HG03439 (cell line): Measurements from ENCODE around the gene PFKL.
"Not testable (repeated sequence)": the region's sequence is repeated elsewhere in the genome, so short reads cannot be mapped to it uniquely, and the experiment has no call there.

ENCODE experiments used
- ATAC-seq: cut with Tn5 transposase; IDR thresholded peaks from one replicate; pipeline ENCODE4 v1.9.1; 2021; ENCODE audit warnings: mild to moderate bottlenecking, moderate library complexity; ENCODE audit not compliant: unreplicated experiment

PFKL gene

DNA sequence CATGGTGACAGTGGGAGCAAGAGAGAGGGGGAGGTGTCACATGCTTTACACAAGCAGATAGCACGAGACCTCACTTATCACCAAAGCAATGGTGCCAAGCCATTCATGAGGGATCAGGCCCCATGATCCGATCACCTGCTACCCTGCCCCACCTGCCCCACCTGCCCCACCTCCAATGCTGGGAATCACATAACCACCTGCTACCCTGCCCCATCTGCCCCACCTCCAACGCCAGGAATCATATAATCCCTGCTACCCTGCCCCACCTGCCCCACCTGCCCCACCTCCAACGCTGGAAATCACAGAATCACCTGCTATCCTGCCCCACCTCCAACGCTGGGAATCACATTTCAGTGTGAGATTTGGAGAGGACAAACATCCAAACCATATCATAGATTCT is 24.8 kb upstream of the PFKL start:
- ATAC-seq: no peak

DNA sequence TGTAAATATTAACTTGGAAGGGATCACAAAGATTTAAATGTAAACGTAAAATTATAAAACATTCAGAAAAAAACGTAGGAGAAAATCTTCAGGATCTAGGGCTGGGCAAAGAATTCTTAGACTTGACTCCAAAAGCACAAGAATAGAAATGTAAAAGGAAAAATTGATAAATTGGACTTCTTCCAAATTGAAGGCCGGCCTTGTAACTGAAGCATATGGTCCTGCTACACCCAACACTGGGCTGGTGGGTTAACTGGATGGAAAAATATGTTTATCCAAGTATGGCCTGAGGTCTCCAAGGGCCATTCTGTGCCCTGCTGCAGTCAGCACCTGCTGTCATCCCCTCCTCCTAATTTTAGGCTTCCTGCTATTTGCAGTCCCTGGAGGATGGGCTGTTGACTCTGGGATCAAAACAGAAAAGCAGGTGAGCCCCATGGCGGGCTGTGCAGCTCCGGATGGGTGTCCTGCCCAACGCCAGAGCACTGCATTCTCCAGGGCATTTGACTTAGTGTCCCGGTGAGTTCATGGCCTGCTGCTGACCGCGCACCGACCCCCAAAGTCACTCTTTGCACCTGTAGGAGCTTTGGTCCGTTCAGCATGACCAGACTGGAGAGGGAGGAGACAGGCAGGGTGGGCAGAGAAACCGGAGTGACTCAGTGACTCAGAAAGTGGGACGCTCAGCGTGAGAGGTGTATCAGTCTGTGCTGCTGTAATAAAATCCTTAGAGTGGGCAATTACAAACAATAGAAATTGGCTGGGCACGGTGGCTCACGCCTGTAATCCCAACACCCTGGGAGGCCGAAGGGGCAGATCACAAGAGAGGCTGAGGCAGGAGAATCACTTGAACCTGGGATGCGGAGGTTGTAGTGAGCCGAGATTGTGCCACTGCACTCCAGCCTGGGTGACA is 20.2 kb upstream of the PFKL start:
- ATAC-seq: no peak

DNA sequence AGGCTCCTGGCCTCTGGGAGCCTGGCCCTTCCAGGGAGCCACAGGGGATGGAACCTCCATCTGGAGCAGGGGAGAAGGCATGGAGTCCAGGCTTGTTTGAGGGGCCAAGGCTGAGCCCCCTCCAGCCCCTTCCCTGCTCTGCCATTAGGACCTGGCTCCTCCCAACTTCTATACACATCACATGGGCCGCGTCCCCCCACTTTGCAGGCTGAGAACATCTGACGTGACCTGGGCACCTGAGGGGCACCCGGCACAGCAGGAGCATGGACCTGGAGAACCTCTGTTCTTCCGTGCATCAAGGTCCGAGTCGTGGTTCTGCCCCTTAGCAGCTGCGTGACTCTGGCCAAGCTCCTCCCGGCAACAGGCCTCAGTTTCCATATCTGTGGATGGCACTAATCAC is 18.1 kb upstream of the PFKL start:
- ATAC-seq: no peak

DNA sequence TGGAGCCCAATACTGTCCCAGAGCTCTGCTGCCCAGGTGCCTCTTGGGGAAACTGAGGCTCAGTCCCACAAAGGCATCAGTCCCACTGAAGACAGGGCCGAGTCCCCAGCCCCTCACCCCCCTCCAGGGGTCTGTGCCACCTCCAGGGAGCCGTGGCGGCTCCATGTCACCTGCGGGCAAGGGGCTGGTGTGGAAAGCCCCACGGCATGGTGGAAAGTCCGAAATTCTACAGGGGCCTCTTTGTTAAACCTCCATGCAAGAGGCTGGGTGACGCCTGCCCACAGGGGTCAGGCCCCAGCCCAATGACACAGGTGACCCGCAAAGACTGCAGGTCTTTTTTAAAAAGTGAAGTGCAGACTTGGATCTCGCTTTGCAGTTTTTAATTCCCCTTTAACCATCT is 17.5 kb upstream of the PFKL start:
- ATAC-seq: no peak

DNA sequence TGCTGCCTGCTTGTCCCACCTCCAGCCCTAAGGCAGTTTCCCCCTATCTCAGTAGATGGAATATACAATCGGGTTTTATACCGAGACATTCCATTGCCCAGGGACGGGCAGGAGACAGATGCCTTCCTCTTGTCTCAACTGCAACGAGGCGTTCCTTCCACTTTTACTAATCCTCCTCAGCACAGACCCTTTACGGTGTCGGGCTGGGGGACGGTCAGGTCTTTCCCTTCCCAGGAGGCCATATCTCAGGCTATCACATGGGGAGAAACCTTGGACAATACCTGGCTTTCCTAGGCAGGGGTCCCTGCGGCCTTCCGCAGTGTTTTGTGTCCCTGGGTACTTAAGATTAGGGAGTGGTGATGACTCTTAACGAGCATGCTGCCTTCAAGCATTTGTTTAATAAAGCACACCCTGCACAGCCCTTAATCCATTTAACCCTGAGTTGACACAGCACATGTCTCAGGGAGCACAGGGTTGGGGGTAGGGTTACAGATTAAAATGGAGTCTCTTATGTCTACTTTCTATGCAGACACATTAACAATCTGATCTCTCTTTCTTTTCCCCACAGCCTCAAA is 16.6 kb upstream of the PFKL start:
- ATAC-seq: not testable (repeated sequence)

DNA sequence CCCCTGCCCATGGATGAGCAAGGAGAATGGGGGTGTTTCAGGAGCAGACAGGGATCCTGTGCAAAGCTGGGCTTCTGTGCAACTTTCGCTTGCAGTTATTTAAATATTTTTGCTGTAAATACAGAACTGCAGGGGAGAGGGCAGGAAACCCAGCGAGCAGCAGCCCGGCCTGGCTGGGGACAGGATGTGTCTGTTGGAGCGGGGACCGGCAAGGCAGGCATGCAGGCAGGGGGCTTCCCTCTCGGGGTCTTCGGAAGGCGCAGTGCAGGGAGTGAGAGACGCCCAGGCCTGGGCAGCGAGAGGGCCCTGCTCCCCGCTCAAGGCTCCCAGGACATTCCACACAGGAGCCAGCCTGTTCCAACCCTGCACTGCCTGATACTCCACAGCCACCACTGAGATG is 15.9 kb upstream of the PFKL start:
- no peak for ATAC-seq

- no peak for ATAC-seq
Observed at GRCh38 chr21:44285138-44285992, 14.5 kb upstream of the PFKL start, which contains the start of gene AIRE. Gene AIRE, plus strand, starts transcription at chr21:44285876. Its CDS starts 131 bp downstream, at chr21:44286007.

GRCh38 chr21:44286086-44286715 is 13.7 kb upstream of the PFKL start:
- ATAC-seq: no peak

DNA sequence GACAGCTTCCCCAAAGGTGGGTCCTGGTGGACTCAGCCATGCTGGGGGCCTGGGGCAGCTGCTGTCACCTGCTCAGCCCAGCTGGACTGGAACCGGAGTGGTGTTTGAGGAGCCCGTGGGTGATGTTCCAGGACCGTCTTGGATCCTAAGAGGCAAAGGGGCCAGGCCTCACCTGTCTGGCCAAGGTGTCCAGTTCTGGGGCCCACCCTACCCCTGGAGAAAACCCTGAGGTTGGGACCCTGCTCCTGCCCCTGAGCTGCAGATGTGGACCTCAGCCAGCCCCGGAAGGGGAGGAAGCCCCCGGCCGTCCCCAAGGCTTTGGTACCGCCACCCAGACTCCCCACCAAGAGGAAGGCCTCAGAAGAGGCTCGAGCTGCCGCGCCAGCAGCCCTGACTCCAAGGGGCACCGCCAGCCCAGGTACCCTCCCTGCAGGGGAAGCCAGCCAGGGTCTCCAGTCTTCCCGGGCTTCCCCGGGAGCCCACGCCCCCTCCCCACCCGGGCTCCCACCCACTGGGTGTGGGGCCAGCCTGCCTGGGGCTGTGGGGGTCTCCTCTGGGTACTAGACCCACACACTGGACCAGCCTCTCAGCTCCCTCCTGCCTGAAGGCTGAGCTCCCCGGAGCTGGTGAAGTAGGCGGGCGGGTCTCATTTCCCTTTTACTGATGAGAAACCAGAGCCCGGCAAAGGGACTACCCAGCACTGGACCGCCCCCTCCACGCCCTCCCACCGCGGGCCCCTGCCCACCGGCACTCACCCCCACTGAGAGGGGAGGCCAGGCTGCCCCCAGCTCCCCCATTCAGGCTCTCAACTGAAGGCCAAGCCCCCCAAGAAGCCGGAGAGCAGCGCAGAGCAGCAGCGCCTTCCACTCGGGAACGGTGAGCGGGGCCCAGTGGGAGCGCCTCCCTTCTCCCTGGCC is 12.9 kb upstream of the PFKL start:
- no peak for ATAC-seq

- no peak for ATAC-seq
Observed at GRCh38 chr21:44288251-44289110, 11.4 kb upstream of the PFKL start.

- no peak for ATAC-seq
Observed at GRCh38 chr21:44289381-44290010, 10.4 kb upstream of the PFKL start.

- ATAC-seq: no peak
Observed at GRCh38 chr21:44290327-44291077, 9.4 kb upstream of the PFKL start.

- ATAC-seq: no peak
Observed at GRCh38 chr21:44291078-44291935, 8.5 kb upstream of the PFKL start.

GRCh38 chr21:44291936-44292811 is 7.7 kb upstream of the PFKL start:
- no peak for ATAC-seq

- ATAC-seq: no peak
Observed at GRCh38 chr21:44292812-44293195, 7.0 kb upstream of the PFKL start.
